K562 (cell line): Measurements from ENCODE around the gene CD24. TPM values are rescaled to one million over a fixed set of nuclear protein-coding genes. Genes with fewer than 3 reads are reported as not detected.
"Not testable (repeated sequence)": the region's sequence is repeated elsewhere in the genome, so short reads cannot be mapped to it uniquely, and the experiment has no call there.

Experiments used
- ATAC-seq: fragments of 200-7000 bp; cut with Tn5 transposase; 3 replicates; pipeline ENCODE4 v1.9.1; 2020; ENCODE audit warnings: moderate library complexity
- BruUV-seq: library from RNA; stranded (reverse); fragments of 400-500 nt; replicated peaks from 2 replicates; lab custom pipeline; 2021; lab: Mats Ljungman, UMichigan
- CTCF ChIA-PET: fragments of 300-600 bp; formaldehyde crosslinking; extraction: SDS; loops from one replicate; lab custom pipeline; 2021; ENCODE audit warnings: low intra/inter-chr PET ratio; lab: Yijun Ruan, JAX
- POLR2A ChIA-PET: fragments of 300-600, 350-650 bp; sonication (Branson Sonifier 250); formaldehyde crosslinking; extraction: SDS; loops from one replicate; lab custom pipeline; 2021; ENCODE audit warnings: antibody characterized with exemption, inconsistent platforms; lab: Yijun Ruan, JAX
- DNase-seq, 4 experiments: peaks; one replicate each; pipeline versions ENCODE4 v3.0.0 to v3.0.0-alpha.2; 2011 to 2018; ENCODE audit warnings: low spot score in 3 of 4, mixed read lengths in 3 of 4; ENCODE audit errors: extremely low read depth in 1 of 4
- FAIRE-seq: peaks from 2 replicates; lab custom pipeline; 2011; peaks lifted over from hg19 to GRCh38; lab: Jason Lieb, UNC
- H2AFZ ChIP-seq: 2 replicates; pipeline ENCODE4 v1.6.0; 2011; ENCODE audit warnings: low read depth, low read length, control low read depth, inconsistent platforms
- H3K27ac ChIP-seq: fragments of 200-600 bp; 3 replicates; pipeline ENCODE4 v1.8.0; 2011; ENCODE audit warnings: low read depth, mild to moderate bottlenecking, control low read depth, inconsistent platforms, low read length, moderate library complexity, mixed read lengths; ENCODE audit errors: extremely low read depth
- H3K27me3 ChIP-seq, 2 experiments: fragments of 300-600 bp in 1 of 2; 2 replicates in 1 of 2; 3 replicates in 1 of 2; pipeline versions ENCODE4 v1.6.0 to v1.8.0; 2011; ENCODE audit warnings: inconsistent platforms in 2 of 2, low read length in 2 of 2, mild to moderate bottlenecking in 1 of 2, mixed read lengths in 1 of 2, moderate library complexity in 1 of 2; ENCODE audit not compliant: control insufficient read depth in 2 of 2, insufficient read depth in 2 of 2
- H3K36me3 ChIP-seq: fragments of 300-600 bp; 3 replicates; pipeline ENCODE4 v1.8.0; 2011; ENCODE audit warnings: mild to moderate bottlenecking, low read length, inconsistent platforms; ENCODE audit not compliant: control insufficient read depth, insufficient read depth
- H3K4me1 ChIP-seq, 2 experiments: fragments of 200-600 bp in 1 of 2; replicated peaks in 1 of 2; 2 replicates in 1 of 2; 3 replicates in 1 of 2; pipeline versions ENCODE4 v1.5.1 to v1.8.0; 2011; ENCODE audit warnings: inconsistent platforms in 2 of 2, low read length in 2 of 2, mild to moderate bottlenecking in 1 of 2, mixed read lengths in 1 of 2, moderate library complexity in 1 of 2; ENCODE audit not compliant: control insufficient read depth in 2 of 2, insufficient read depth in 2 of 2
- H3K4me2 ChIP-seq: 2 replicates; pipeline ENCODE4 v1.6.1; 2011; ENCODE audit warnings: low read length, control low read depth, inconsistent platforms, mixed read lengths; ENCODE audit not compliant: insufficient read depth
- H3K4me3 ChIP-seq: fragments of 200-600 bp; sonication (generic), shearing (Covaris generic); 2 replicates; pipeline ENCODE4 v1.5.1; 2016; ENCODE audit warnings: control low read depth, inconsistent platforms
- H3K79me2 ChIP-seq: fragments of 200-600 bp; 3 replicates; pipeline ENCODE4 v1.8.0; 2011; ENCODE audit warnings: low read length, inconsistent platforms; ENCODE audit not compliant: control insufficient read depth, insufficient read depth
- H3K9ac ChIP-seq, 2 experiments: 2 replicates each; pipeline versions ENCODE4 v1.6.0 to v1.6.1; 2011; ENCODE audit warnings: low read depth in 2 of 2, low read length in 2 of 2, control low read depth in 1 of 2, inconsistent platforms in 1 of 2, mild to moderate bottlenecking in 1 of 2, mixed read lengths in 1 of 2; ENCODE audit not compliant: insufficient read depth in 1 of 2
- H3K9me1 ChIP-seq: one replicate; pipeline ENCODE4 v1.6.0; 2011; ENCODE audit warnings: inconsistent platforms, mild to moderate bottlenecking, low read length, moderate library complexity; ENCODE audit not compliant: control insufficient read depth, insufficient read depth
- H3K9me3 ChIP-seq: replicated peaks from 2 replicates; pipeline ENCODE4 v1.5.1; 2011; ENCODE audit warnings: low read depth, low read length, inconsistent platforms; ENCODE audit not compliant: control insufficient read depth, insufficient read depth
- H4K20me1 ChIP-seq: replicated peaks from 2 replicates; pipeline ENCODE4 v1.6.1; 2011; ENCODE audit warnings: low read length, inconsistent platforms, mixed read lengths; ENCODE audit not compliant: control insufficient read depth, insufficient read depth
- CAMTA2 ChIP-seq: fragments of 250-450 bp; sonication (Bioruptor Pico); conservative IDR thresholded peaks from 2 replicates; pipeline ENCODE4 v1.5.1; 2022
- RBM25 ChIP-seq: fragments of 200-400 bp; formaldehyde crosslinking; IDR thresholded peaks from 2 replicates; pipeline ENCODE4 v1.6.1; 2018; ENCODE audit warnings: low read length, low read depth, moderate library complexity; ENCODE audit not compliant: severe bottlenecking
- TBP ChIP-seq: optimal IDR thresholded peaks from 2 replicates; pipeline ENCODE3; 2011; ENCODE audit warnings: low read depth, low read length, improper control_type of control experiment
- ZEB2 ChIP-seq: fragments of 450-650 bp; IDR thresholded peaks from 2 replicates; pipeline ENCODE4 v1.6.1; 2016
- WGBS: fragments of 100-300 bp; shearing (Covaris generic); methylation state at CpG from one replicate; pipeline ENCODE4 v1.1.6; 2016; ENCODE audit warnings: low coverage, mixed read lengths; ENCODE audit not compliant: insufficient coverage; ENCODE audit errors: missing lambda C conversion rate; 5-methylcytosine and 5-hydroxymethylcytosine counted together
- in situ Hi-C: fragments of 300-500 bp; cut with MboI; formaldehyde crosslinking; loops from 4 replicates; pipeline ENCODE4 v1.15.0; 2018; ENCODE audit warnings: inconsistent platforms, mixed read lengths
- intact Hi-C: fragments of 100-400 bp; cut with micrococcal nuclease; formaldehyde crosslinking; loops from 2 replicates; pipeline ENCODE4 v1.14.2; 2022
- polyA plus RNA-seq, 8 experiments: library from polyadenylated mRNA; depleted of rRNA in 4 of 8; stranded (reverse) in 5 of 8; unstranded in 3 of 8; fragments of >200 nt; fragmentation: Nextera tagmentation in 2 of 8; fragmentation: Illumina TruSeq in 1 of 8; extraction: Ambion mirVana in 2 of 8; extraction: Trizol in 1 of 8; gene quantifications; 2 replicates each; pipeline versions ENCODE4 v1.2.1 to v1.2.3, GENCODE V29; 2011 to 2014; ENCODE audit warnings: inconsistent platforms in 1 of 8, missing spikeins in 1 of 8
- total RNA-seq, 7 experiments: library from RNA; depleted of rRNA in 6 of 7; stranded (reverse); fragments of >200 nt in 6 of 7; fragmentation: Illumina TruSeq in 2 of 7; extraction: Trizol in 2 of 7; gene quantifications; 2 replicates each; pipeline versions ENCODE4 v1.2.1 to v1.2.3, GENCODE V29; 2011 to 2021; ENCODE audit warnings: low replicate concordance in 1 of 7
- TF ChIP-seq, protein P1 (sequence below), 2 experiments: fragments of 200-800 bp in 1 of 2; sonication (Bioruptor generic) in 1 of 2; sonication (generic) in 1 of 2; formaldehyde crosslinking in 1 of 2; IDR thresholded peaks in 1 of 2; conservative IDR thresholded peaks in 1 of 2; 2 replicates each; pipeline versions ENCODE4 v1.5.0 to v1.6.1; 2016 to 2020; ENCODE audit warnings: missing compliant biosample characterization in 1 of 2, missing genetic modification characterization in 1 of 2, missing genetic modification reagents in 1 of 2
- TF ChIP-seq, protein P2 (sequence below): fragments of 250-450 bp; sonication (Bioruptor Pico); IDR thresholded peaks from 2 replicates; pipeline ENCODE4 v1.5.0; 2021; ENCODE audit warnings: mild to moderate bottlenecking, borderline replicate concordance

Gene CD24
- total and polyA plus RNA-seq, 9 of the 15 experiments (the other 6 are each of a cell fraction or from before 2014, with no cell fraction given): 8.8 to 155 (median 27.1) TPM

DNA sequence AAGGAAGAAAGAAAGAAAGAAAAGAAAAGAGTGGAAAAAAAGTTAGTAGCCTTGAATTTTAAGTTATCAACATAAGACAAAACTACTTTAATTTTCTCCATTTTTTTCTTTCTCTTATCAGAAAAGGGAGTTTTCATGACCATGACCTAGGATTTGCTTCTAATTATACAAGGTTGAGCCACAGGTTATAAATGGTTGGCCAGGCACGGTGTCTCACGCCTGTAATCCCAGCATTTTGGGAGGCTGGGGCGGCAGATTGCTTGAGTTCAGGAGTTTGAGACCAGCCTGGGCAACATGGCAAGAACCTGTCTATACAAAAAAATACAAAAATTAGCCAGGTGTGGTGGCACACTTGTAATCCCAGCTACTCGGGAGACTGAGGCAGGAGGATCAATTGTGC lies 45.7 kb upstream of the CD24 start (continued):
- TF ChIP-seq, protein P1, sequence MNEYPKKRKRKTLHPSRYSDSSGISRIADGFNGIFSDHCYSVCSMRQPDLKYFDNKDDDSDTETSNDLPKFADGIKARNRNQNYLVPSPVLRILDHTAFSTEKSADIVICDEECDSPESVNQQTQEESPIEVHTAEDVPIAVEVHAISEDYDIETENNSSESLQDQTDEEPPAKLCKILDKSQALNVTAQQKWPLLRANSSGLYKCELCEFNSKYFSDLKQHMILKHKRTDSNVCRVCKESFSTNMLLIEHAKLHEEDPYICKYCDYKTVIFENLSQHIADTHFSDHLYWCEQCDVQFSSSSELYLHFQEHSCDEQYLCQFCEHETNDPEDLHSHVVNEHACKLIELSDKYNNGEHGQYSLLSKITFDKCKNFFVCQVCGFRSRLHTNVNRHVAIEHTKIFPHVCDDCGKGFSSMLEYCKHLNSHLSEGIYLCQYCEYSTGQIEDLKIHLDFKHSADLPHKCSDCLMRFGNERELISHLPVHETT (CRISPR knock-in tag; conservative IDR thresholded peaks at IDR 0.05 in 1 of 2, IDR thresholded peaks at IDR 0.05 in 1 of 2): no peak
- TF ChIP-seq RBM25: no peak
- no peak for TF ChIP-seq CAMTA2 (CRISPR knock-in tag)
- TF ChIP-seq, protein P2, sequence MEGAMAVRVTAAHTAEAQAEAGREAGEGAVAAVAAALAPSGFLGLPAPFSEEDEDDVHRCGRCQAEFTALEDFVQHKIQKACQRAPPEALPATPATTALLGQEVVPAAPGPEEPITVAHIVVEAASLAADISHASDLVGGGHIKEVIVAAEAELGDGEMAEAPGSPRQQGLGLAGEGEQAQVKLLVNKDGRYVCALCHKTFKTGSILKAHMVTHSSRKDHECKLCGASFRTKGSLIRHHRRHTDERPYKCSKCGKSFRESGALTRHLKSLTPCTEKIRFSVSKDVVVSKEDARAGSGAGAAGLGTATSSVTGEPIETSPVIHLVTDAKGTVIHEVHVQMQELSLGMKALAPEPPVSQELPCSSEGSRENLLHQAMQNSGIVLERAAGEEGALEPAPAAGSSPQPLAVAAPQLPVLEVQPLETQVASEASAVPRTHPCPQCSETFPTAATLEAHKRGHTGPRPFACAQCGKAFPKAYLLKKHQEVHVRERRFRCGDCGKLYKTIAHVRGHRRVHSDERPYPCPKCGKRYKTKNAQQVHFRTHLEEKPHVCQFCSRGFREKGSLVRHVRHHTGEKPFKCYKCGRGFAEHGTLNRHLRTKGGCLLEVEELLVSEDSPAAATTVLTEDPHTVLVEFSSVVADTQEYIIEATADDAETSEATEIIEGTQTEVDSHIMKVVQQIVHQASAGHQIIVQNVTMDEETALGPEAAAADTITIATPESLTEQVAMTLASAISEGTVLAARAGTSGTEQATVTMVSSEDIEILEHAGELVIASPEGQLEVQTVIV: no peak

DNA sequence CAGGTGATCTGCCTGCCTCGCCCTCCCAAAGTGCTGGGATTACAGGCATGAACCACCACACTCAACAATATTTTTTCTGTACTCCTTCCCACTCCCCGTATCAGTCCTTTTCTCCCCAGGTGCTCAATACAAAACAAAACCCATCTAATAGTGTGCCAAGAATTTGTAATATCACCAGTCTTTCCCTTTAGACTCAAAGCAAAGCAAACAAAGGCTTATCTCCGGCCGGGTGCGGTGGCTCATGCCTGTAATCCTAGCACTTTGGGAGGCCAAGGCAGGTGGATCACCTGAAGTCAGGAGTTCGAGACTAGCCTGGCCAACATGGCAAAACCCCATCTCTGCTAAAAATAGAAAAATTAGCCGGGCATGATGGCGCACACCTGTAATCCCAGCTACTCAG lies 45.1 kb upstream of the CD24 start:
- H3K27me3 ChIP-seq, H2AFZ ChIP-seq, H3K4me3 ChIP-seq, DNase-seq, in situ Hi-C loops, FAIRE-seq, H3K9ac ChIP-seq, H3K9me3 ChIP-seq, H3K9me1 ChIP-seq, intact Hi-C loops, H4K20me1 ChIP-seq, H3K4me2 ChIP-seq, H3K36me3 ChIP-seq, H3K79me2 ChIP-seq, POLR2A ChIA-PET, H3K27ac ChIP-seq, H3K4me1 ChIP-seq, ATAC-seq, CTCF ChIA-PET: not testable (repeated sequence)
- 6% methylated on average over 8 of the region's 8 CpGs for WGBS
- BruUV-seq: TSS peak; percentile 99
- TF ChIP-seq ZEB2: 0 out of 2 replicates have a peak, but pooled peaks have one; percentile 20
- TF ChIP-seq TBP: peak; percentile 37
